HL-60/S4 (cell line): ENCODE results near the gene SETBP1.

Experiments
- in situ Hi-C: fragments of 300-500 bp; cut with MboI; formaldehyde crosslinking; loops from 2 replicates; pipeline ENCODE4 v1.14.3; 2022; ENCODE audit warnings: low sequenced_read_pairs

Gene SETBP1

GRCh38 chr18:44996261-44996660, 315.6 kb downstream of the SETBP1 start:
- in situ Hi-C loops: no loop called here

- in situ Hi-C loops: no loop called here
These were observed 316.5 kb downstream of the SETBP1 start for GRCh38 chr18:44997174-44997573.

GRCh38 chr18:44998360-44998759, 317.7 kb downstream of the SETBP1 start:
- in situ Hi-C loops: no loop called here

- in situ Hi-C loops: no loop called here
These were observed 323.9 kb downstream of the SETBP1 start for GRCh38 chr18:45004546-45005080.

GRCh38 chr18:45006934-45007333, 326.2 kb downstream of the SETBP1 start:
- in situ Hi-C loops: no loop called here

GRCh38 chr18:45007531-45007930, 326.8 kb downstream of the SETBP1 start:
- in situ Hi-C loops: no loop called here

- in situ Hi-C loops: no loop called here
These were observed 328.2 kb downstream of the SETBP1 start for GRCh38 chr18:45008694-45009413.

- in situ Hi-C loops: no loop called here
These were observed 329.1 kb downstream of the SETBP1 start for GRCh38 chr18:45009756-45010155.

GRCh38 chr18:45012286-45012685, 331.6 kb downstream of the SETBP1 start:
- in situ Hi-C loops: no loop called here

- in situ Hi-C loops: no loop called here
These were observed 333.4 kb downstream of the SETBP1 start for GRCh38 chr18:45014047-45014501.

- in situ Hi-C loops: no loop called here
These were observed 335.1 kb downstream of the SETBP1 start for GRCh38 chr18:45015788-45016128.

- in situ Hi-C loops: no loop called here
These were observed 338.8 kb downstream of the SETBP1 start for GRCh38 chr18:45019469-45019868.

- in situ Hi-C loops: no loop called here
These were observed 342.8 kb downstream of the SETBP1 start for GRCh38 chr18:45023519-45023918.

- in situ Hi-C loops: no loop called here
These were observed 343.8 kb downstream of the SETBP1 start for GRCh38 chr18:45024357-45025088.

GRCh38 chr18:45025089-45025450, 344.4 kb downstream of the SETBP1 start:
- in situ Hi-C loops: no loop called here

GRCh38 chr18:45026162-45026561, 345.5 kb downstream of the SETBP1 start:
- in situ Hi-C loops: no loop called here

GRCh38 chr18:45034179-45034578, 353.5 kb downstream of the SETBP1 start:
- in situ Hi-C loops: no loop called here

- in situ Hi-C loops: no loop called here
These were observed 356.9 kb downstream of the SETBP1 start for GRCh38 chr18:45037618-45038017.

- in situ Hi-C loops: no loop called here
These were observed 358.7 kb downstream of the SETBP1 start for GRCh38 chr18:45039376-45039775.

- in situ Hi-C loops: no loop called here
These were observed 360.2 kb downstream of the SETBP1 start for GRCh38 chr18:45040879-45041278.

- in situ Hi-C loops: no loop called here
These were observed 364.1 kb downstream of the SETBP1 start for GRCh38 chr18:45044787-45045186.

- in situ Hi-C loops: no loop called here
These were observed 365.5 kb downstream of the SETBP1 start for GRCh38 chr18:45046228-45046627.
